IPS DF 6.9 (cell line): ENCODE data around the gene CACNB1.
A peak's percentile ranks its signal among the peaks of the same experiment; 100 is the strongest.

Experiments used
- DNase-seq: peaks from one replicate; pipeline ENCODE4 v3.0.0-alpha.2; 2013; ENCODE audit warnings: low read depth, low spot score
- H3K27ac ChIP-seq: one replicate; pipeline ENCODE4 v1.5.1; 2013; ENCODE audit warnings: low read length, control low read depth
- H3K27me3 ChIP-seq: 2 replicates; pipeline ENCODE4 v1.6.1; 2013; ENCODE audit warnings: mild to moderate bottlenecking, low read length; ENCODE audit not compliant: control insufficient read depth, insufficient read depth
- H3K36me3 ChIP-seq: 2 replicates; pipeline ENCODE4 v1.6.1; 2013; ENCODE audit warnings: low read length; ENCODE audit not compliant: control insufficient read depth, insufficient read depth
- H3K4me1 ChIP-seq: 2 replicates; pipeline ENCODE4 v1.6.1; 2013; ENCODE audit warnings: low read length; ENCODE audit not compliant: control insufficient read depth, insufficient read depth
- H3K4me3 ChIP-seq: 2 replicates; pipeline ENCODE4 v1.5.1; 2013; ENCODE audit warnings: mild to moderate bottlenecking, low read length
- H3K9me3 ChIP-seq: 2 replicates; pipeline ENCODE4 v1.6.1; 2013; ENCODE audit warnings: low read length, inconsistent platforms; ENCODE audit not compliant: control insufficient read depth, insufficient read depth
- WGBS: extraction: QIAGEN DNeasy Blood & Tissue Kit; methylation state at CpG from one replicate; pipeline ENCODE4 v1.1.7; 2013; ENCODE audit warnings: mixed read lengths, missing lambda C conversion rate; ENCODE audit not compliant: insufficient read length, insufficient coverage; 5-methylcytosine and 5-hydroxymethylcytosine counted together

CACNB1 gene

GRCh38 chr17:39151150-39151942 is 46.1 kb downstream of the CACNB1 start, which contains the start of gene PLXDC1:
Gene PLXDC1 (minus strand): TSS chr17:39151637. CDS start chr17:39151437, 200 bp downstream.
- no peak within 1 kb of the TSS for H3K27ac ChIP-seq
- no peaks in the 10 kb centered on the region for H3K9me3 ChIP-seq
- WGBS: no CpG with 5 or more reads among the region's 68 CpGs
- H3K27me3 ChIP-seq: peaks cover 9% of the 10 kb centered on the region; the same call in 1 of the 2 replicates
- DNase-seq: no peak
- no peaks in the 10 kb centered on the region for H3K36me3 ChIP-seq
- peak within 1 kb of the TSS; percentile 72; the same call in 1 of the 2 replicates for H3K4me3 ChIP-seq
- H3K4me1 ChIP-seq: peaks cover 2% of the 10 kb centered on the region; the same call in 1 of the 2 replicates

GRCh38 chr17:39150795-39151149 is 46.7 kb downstream of the CACNB1 start:
- no peak overlapping the region for H3K27ac ChIP-seq
- no peaks in the 10 kb centered on the region for H3K9me3 ChIP-seq
- H3K27me3 ChIP-seq: peaks cover 9% of the 10 kb centered on the region; the same call in 1 of the 2 replicates
- no peak for DNase-seq
- H3K4me1 ChIP-seq: peaks cover 2% of the 10 kb centered on the region; the same call in 1 of the 2 replicates
- no peaks in the 10 kb centered on the region for H3K36me3 ChIP-seq
- no CpG with 5 or more reads among the region's 5 CpGs for WGBS
- peak overlapping the region; percentile 72; the same call in 1 of the 2 replicates for H3K4me3 ChIP-seq

GRCh38 chr17:39150104-39150634 is 47.3 kb downstream of the CACNB1 start:
- Histone ChIP-seq H3K9me3 (no peaks in the 10 kb centered on the region), H3K27ac (no peak overlapping the region), H3K27me3 (peaks cover 9% of the 10 kb centered on the region; the same call in 1 of the 2 replicates), H3K4me1 (peaks cover 2% of the 10 kb centered on the region; the same call in 1 of the 2 replicates), H3K4me3 (no peak overlapping the region), H3K36me3 (no peaks in the 10 kb centered on the region)
- no CpG with 5 or more reads among the region's 5 CpGs for WGBS
- no peak for DNase-seq

GRCh38 chr17:39147221-39148185 is 50.0 kb downstream of the CACNB1 start:
- no CpG with 5 or more reads among the region's 13 CpGs for WGBS
- no peaks in the 10 kb centered on the region for H3K9me3 ChIP-seq
- no peak overlapping the region for H3K4me3 ChIP-seq
- H3K27ac ChIP-seq: no peak overlapping the region
- no peaks in the 10 kb centered on the region for H3K36me3 ChIP-seq
- DNase-seq: no peak
- peaks cover 9% of the 10 kb centered on the region; the same call in 1 of the 2 replicates for H3K27me3 ChIP-seq
- H3K4me1 ChIP-seq: peaks cover 2% of the 10 kb centered on the region; the same call in 1 of the 2 replicates

- WGBS: no CpG with 5 or more reads among the region's 3 CpGs
- no peaks in the 10 kb centered on the region for H3K36me3 ChIP-seq
Measured at GRCh38 chr17:39146273-39146672, 51.2 kb downstream of the CACNB1 start.

GRCh38 chr17:39145143-39145542 is 52.3 kb downstream of the CACNB1 start:
- H3K9me3 ChIP-seq: no peaks in the 10 kb centered on the region
- H3K27ac ChIP-seq: no peak overlapping the region
- H3K27me3 ChIP-seq: peaks cover 1% of the 10 kb centered on the region; the same call in 1 of the 2 replicates
- no peak for DNase-seq
- H3K4me3 ChIP-seq: no peak overlapping the region
- no peaks in the 10 kb centered on the region for H3K36me3 ChIP-seq
- H3K4me1 ChIP-seq: no peaks in the 10 kb centered on the region
- WGBS: no CpG with 5 or more reads among the region's 3 CpGs

More at GRCh38 chr17:39146273-39146672, 51.2 kb downstream of the CACNB1 start:
- Histone ChIP-seq H3K9me3 (no peaks in the 10 kb centered on the region), H3K4me3 (no peak overlapping the region), H3K27me3 (peaks cover 7% of the 10 kb centered on the region; the same call in 1 of the 2 replicates), H3K27ac (no peak overlapping the region), H3K4me1 (no peaks in the 10 kb centered on the region)
- no peak for DNase-seq

GRCh38 chr17:39144416-39144840 is 53.0 kb downstream of the CACNB1 start:
- no peaks in the 10 kb centered on the region for H3K27me3 ChIP-seq
- no peak overlapping the region for H3K27ac ChIP-seq
- no CpG with 5 or more reads among the region's 9 CpGs for WGBS
- no peaks in the 10 kb centered on the region for H3K9me3 ChIP-seq
- no peaks in the 10 kb centered on the region for H3K36me3 ChIP-seq
- DNase-seq: no peak
- no peak overlapping the region for H3K4me3 ChIP-seq
- H3K4me1 ChIP-seq: no peaks in the 10 kb centered on the region

GRCh38 chr17:39143552-39144093 is 53.8 kb downstream of the CACNB1 start:
- no CpG with 5 or more reads among the region's 7 CpGs for WGBS
- no peaks in the 10 kb centered on the region for H3K4me1 ChIP-seq
- H3K4me3 ChIP-seq: no peak overlapping the region
- no peak overlapping the region for H3K27ac ChIP-seq
- H3K27me3 ChIP-seq: no peaks in the 10 kb centered on the region
- no peak for DNase-seq
- no peaks in the 10 kb centered on the region for H3K36me3 ChIP-seq
- no peaks in the 10 kb centered on the region for H3K9me3 ChIP-seq

- Histone ChIP-seq H3K27me3 (no peaks in the 10 kb centered on the region), H3K36me3 (no peaks in the 10 kb centered on the region), H3K4me1 (no peaks in the 10 kb centered on the region), H3K9me3 (no peaks in the 10 kb centered on the region), H3K27ac (no peak overlapping the region), H3K4me3 (no peak overlapping the region)
- DNase-seq: no peak
- WGBS: no CpG with 5 or more reads among the region's 11 CpGs
Measured at GRCh38 chr17:39141915-39142664, 55.4 kb downstream of the CACNB1 start.
